GM12878 (cell line): ENCODE data around the gene CIAPIN1.

Experiments used
- CTCF ChIP-seq, 3 experiments: IDR thresholded peaks in 2 of 3; conservative IDR thresholded peaks in 1 of 3; 2 replicates each; pipeline ENCODE4 v1.5.1; 2011; ENCODE audit warnings: low read depth in 3 of 3, low read length in 3 of 3, mild to moderate bottlenecking in 3 of 3, control low read depth in 2 of 3, moderate library complexity in 2 of 3, inconsistent platforms in 1 of 3, mixed read lengths in 1 of 3; ENCODE audit not compliant: control insufficient read depth in 2 of 3, insufficient read depth in 1 of 3; ENCODE audit errors: extremely low read depth in 1 of 3
- CUX1 ChIP-seq: IDR thresholded peaks from 2 replicates; pipeline ENCODE4 v1.6.1; 2012; ENCODE audit warnings: improper control_type of control experiment, low read depth, low read length; ENCODE audit not compliant: insufficient replicate concordance
- EZH2 ChIP-seq: IDR thresholded peaks from 2 replicates; pipeline ENCODE4 v1.6.1; 2012; ENCODE audit warnings: low read depth, mild to moderate bottlenecking, control low read depth, inconsistent platforms, low read length, borderline replicate concordance; ENCODE audit not compliant: control insufficient read depth
- HDAC6 ChIP-seq: fragments of 200-600 bp; sonication (generic); IDR thresholded peaks from one replicate; pipeline ENCODE4 v1.8.0; 2017; ENCODE audit warnings: antibody characterized with exemption; ENCODE audit not compliant: unreplicated experiment
- NR2C2 ChIP-seq: IDR thresholded peaks from 2 replicates; pipeline ENCODE4 v1.6.1; 2011; ENCODE audit warnings: borderline replicate concordance, low read depth; ENCODE audit not compliant: control insufficient read depth, insufficient read length
- TCF7 ChIP-seq: IDR thresholded peaks from 2 replicates; pipeline ENCODE4 v1.6.1; 2014; ENCODE audit warnings: antibody characterized with exemption, borderline replicate concordance
- ZBTB40 ChIP-seq: fragments of 450-650 bp; IDR thresholded peaks from 2 replicates; pipeline ENCODE4 v1.6.1; 2016; ENCODE audit warnings: mild to moderate bottlenecking, moderate library complexity, borderline replicate concordance

GRCh38 chr16:57407521-57408353 lies 39.4 kb downstream of the CIAPIN1 start:
- TF ChIP-seq TCF7 (no peak), CTCF (IDR thresholded peaks at IDR 0.05 in 2 of 3, conservative IDR thresholded peaks at IDR 0.05 in 1 of 3; ENCODE audit: control insufficient read depth in 2 of 3, extremely low read depth in 1 of 3, insufficient read depth in 1 of 3, low read depth in 3 of 3, low read length in 3 of 3) (no peak), EZH2 (no peak), NR2C2 (no peak), ZBTB40 (no peak), HDAC6 (no peak), CUX1 (no peak)
